Measurements from ENCODE around the gene ERICH6B. TPM values are rescaled to one million over a fixed set of nuclear protein-coding genes. Genes with fewer than 3 reads are reported as not detected.

Gene ERICH6B
- total RNA-seq, 1 donor from 2014 or later: not detected

DNA sequence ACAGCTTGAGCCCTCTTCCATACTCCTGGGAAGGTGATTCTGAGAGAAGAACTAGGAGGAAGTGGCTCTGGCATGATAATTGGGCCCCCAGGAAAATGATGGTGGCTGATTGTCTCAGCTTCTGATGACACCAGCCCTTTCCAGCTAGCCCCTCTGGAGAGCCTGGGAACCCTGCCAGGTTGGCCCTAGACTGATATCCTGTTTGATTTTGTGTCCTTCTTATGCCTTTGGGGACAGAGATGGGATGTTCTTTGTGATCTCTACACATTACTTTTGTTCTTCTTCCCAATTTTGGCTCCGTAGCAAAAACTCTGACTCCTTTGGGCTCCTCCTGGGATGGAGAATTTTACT lies 39.7 kb downstream of the ERICH6B start:
- TF ChIP-seq, protein P1, sequence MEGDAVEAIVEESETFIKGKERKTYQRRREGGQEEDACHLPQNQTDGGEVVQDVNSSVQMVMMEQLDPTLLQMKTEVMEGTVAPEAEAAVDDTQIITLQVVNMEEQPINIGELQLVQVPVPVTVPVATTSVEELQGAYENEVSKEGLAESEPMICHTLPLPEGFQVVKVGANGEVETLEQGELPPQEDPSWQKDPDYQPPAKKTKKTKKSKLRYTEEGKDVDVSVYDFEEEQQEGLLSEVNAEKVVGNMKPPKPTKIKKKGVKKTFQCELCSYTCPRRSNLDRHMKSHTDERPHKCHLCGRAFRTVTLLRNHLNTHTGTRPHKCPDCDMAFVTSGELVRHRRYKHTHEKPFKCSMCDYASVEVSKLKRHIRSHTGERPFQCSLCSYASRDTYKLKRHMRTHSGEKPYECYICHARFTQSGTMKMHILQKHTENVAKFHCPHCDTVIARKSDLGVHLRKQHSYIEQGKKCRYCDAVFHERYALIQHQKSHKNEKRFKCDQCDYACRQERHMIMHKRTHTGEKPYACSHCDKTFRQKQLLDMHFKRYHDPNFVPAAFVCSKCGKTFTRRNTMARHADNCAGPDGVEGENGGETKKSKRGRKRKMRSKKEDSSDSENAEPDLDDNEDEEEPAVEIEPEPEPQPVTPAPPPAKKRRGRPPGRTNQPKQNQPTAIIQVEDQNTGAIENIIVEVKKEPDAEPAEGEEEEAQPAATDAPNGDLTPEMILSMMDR (conservative IDR thresholded peaks at IDR 0.05): no peak
- DNase-seq (ENCODE audit: low read depth, low spot score): no peak
- H3K27me3 Mint-ChIP-seq (ENCODE audit: low read depth): no peaks in the 10 kb centered on the region
- no peak overlapping the region for H3K4me3 Mint-ChIP-seq
- no peaks in the 10 kb centered on the region for H3K4me1 Mint-ChIP-seq
- H3K9me3 Mint-ChIP-seq: no peaks in the 10 kb centered on the region
- H3K27ac Mint-ChIP-seq (ENCODE audit: unreplicated experiment): no peak overlapping the region
- no peaks in the 10 kb centered on the region for H3K36me3 Mint-ChIP-seq (ENCODE audit: low read depth)

DNA sequence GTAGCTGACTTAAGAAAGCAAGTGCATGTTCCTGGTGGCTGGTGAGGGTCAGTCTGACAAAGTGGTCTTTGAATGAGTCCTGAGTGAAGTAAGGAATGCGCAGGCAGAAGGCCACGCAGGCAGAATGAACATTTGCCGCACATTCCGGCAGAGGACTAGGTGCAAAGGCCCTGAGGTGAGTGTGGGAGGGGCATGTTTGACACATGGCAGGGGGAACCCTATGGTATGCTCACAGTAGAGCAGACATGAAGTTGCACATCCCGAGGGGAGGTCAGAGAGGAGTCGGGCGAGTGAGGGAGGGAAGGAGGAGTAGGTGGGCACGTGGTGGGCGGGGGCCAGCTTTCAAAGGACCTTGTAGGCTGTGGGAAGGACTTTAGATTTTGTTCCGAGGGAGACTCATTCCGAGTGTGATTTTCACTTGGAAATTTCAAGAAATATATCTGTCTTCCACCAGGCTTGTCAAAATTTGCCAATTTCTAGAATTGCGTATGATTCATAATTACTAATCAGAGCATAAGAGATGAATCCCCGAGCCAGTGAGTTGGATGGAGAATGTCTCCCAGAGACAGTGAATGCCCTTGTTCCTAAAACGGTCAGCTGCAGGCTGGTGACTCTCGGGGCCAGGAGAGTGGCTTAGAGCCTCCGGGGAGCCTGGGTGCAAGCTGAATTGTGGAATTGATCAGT lies 40.3 kb downstream of the ERICH6B start:
- Mint-ChIP-seq H3K27me3 (ENCODE audit: low read depth) (no peaks in the 10 kb centered on the region), H3K4me3 (no peak overlapping the region)

DNA sequence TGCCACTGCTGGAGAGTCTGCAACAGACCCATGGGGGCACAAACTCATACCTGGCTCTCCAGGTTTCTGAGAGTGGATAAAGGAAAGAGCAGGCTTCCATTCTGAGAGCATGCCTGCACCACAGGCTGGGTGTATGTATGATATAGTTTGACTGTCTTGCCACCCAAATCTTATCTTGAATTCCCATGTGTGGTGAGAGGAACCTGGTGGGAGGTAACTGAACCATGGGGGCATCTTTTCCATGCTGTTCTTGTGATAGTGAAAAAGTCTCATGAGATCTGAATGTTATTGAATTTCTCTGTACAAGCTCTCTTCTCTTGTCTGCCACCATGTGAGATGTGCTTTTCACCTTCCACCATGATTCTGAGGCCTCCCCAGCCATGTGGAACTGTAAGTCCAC lies 50.2 kb downstream of the ERICH6B start:
- no peaks in the 10 kb centered on the region for H3K27me3 Mint-ChIP-seq (ENCODE audit: low read depth)
- H3K4me3 Mint-ChIP-seq: no peak overlapping the region
- H3K4me1 Mint-ChIP-seq: no peaks in the 10 kb centered on the region
- H3K27ac Mint-ChIP-seq (ENCODE audit: unreplicated experiment): no peak overlapping the region
- peaks cover 14% of the 10 kb centered on the region for H3K9me3 Mint-ChIP-seq
- no peak for DNase-seq (ENCODE audit: low read depth, low spot score)
- TF ChIP-seq, protein P1 (conservative IDR thresholded peaks at IDR 0.05): no peak
- peaks cover 3% of the 10 kb centered on the region for H3K36me3 Mint-ChIP-seq (ENCODE audit: low read depth)

More for the DNA sequence above, 40.3 kb downstream of the ERICH6B start:
- Mint-ChIP-seq H3K27ac (ENCODE audit: unreplicated experiment) (peak overlapping the region; percentile 28), H3K9me3 (no peaks in the 10 kb centered on the region), H3K36me3 (ENCODE audit: low read depth) (peaks cover 2% of the 10 kb centered on the region), H3K4me1 (no peaks in the 10 kb centered on the region)
- DNase-seq (ENCODE audit: low read depth, low spot score): no peak
- TF ChIP-seq, protein P1 (conservative IDR thresholded peaks at IDR 0.05): no peak

DNA sequence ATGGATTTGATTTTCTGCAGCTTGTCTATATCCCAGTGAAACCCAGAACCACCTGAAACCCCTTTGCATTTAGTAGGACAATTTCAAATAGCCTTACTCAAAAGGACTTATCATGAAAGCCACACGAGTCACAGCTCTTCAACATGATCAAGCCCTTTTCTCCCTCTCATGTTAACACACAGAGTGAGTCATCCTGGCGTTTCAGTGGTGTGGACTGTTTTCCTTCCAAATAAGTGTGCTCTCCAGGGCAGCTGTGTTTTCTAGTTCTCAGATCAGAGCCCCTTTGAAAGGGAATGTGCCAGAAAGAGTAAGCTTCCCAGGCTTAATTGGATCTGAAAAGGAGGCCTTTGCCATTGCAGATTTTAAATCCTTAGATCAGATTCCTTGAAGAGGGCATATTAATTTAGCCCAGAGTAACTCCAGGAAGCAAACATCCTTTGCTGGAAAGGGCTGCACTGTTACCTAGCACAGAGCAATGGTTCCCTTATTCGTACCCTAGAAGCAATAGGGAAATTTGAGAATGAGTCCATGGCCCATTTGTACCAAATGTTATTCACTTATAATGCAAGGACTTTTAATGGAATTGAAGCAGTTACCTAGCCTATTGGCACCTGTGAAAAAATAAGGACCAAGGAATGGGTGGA lies 51.3 kb downstream of the ERICH6B start:
- H3K4me1 Mint-ChIP-seq: no peaks in the 10 kb centered on the region
- peaks cover 14% of the 10 kb centered on the region for H3K9me3 Mint-ChIP-seq
- no peaks in the 10 kb centered on the region for H3K27me3 Mint-ChIP-seq (ENCODE audit: low read depth)
- peaks cover 3% of the 10 kb centered on the region for H3K36me3 Mint-ChIP-seq (ENCODE audit: low read depth)
- DNase-seq (ENCODE audit: low read depth, low spot score): no peak
- H3K27ac Mint-ChIP-seq (ENCODE audit: unreplicated experiment): no peak overlapping the region
- H3K4me3 Mint-ChIP-seq: no peak overlapping the region
- TF ChIP-seq, protein P1 (conservative IDR thresholded peaks at IDR 0.05): no peak

DNA sequence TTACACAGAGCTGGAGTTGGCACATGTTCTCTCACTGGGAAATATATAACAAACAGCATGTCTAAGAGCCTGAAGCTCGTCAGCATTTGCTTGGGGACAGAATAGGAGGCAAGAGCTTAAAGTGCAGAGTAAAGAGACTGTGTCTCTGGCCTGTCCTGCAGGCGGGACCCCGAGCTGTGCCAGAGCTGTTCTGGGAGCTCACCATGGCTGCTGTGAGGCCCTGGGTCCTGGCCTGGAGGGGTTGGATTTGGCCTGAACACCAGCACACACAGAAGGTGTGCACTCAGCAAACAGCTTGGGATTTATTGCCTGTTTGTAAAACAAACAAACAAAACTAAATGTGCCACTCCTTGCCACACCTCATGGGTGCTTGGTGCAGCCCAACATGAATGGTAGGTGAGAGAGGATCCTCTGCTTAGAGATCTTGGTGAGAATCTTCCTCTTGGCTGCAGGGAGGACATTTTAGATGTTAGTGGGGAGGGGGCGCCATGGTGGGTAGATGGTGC lies 60.9 kb downstream of the ERICH6B start:
- Mint-ChIP-seq H3K27me3 (ENCODE audit: low read depth) (no peaks in the 10 kb centered on the region), H3K36me3 (ENCODE audit: low read depth) (no peaks in the 10 kb centered on the region), H3K27ac (ENCODE audit: unreplicated experiment) (no peak overlapping the region), H3K4me1 (no peaks in the 10 kb centered on the region), H3K4me3 (no peak overlapping the region), H3K9me3 (peaks cover 12% of the 10 kb centered on the region)
- no peak for DNase-seq (ENCODE audit: low read depth, low spot score)
- TF ChIP-seq, protein P1 (conservative IDR thresholded peaks at IDR 0.05): no peak

Data from neural crest cell (in vitro differentiated cells).